Colonic mucosa (tissue), 4 donors: ENCODE results near the gene LINC00237. TPM values are rescaled to one million over a fixed set of nuclear protein-coding genes. Genes with fewer than 3 reads are reported as not detected.

Experiments used
- DNase-seq: peaks from one replicate; pipeline ENCODE4 v3.0.0-alpha.2; 2020
- H3K27ac ChIP-seq: fragments of 200-600 bp; one replicate; pipeline ENCODE4 v1.8.0; 2021
- H3K27me3 ChIP-seq: fragments of 200-600 bp; one replicate; pipeline ENCODE4 v1.8.0; 2021
- H3K36me3 ChIP-seq: fragments of 200-600 bp; one replicate; pipeline ENCODE4 v1.8.0; 2021
- H3K4me1 ChIP-seq: fragments of 200-600 bp; one replicate; pipeline ENCODE4 v1.8.0; 2021; ENCODE audit warnings: mild to moderate bottlenecking
- H3K4me3 ChIP-seq: fragments of 200-600 bp; one replicate; pipeline ENCODE4 v1.8.0; 2021
- H3K9ac ChIP-seq, 2 donors: one replicate each; pipeline ENCODE4 v1.7.0; 2013; ENCODE audit warnings: control low read depth in 2 of 2, low read depth in 2 of 2, low read length in 2 of 2
- H3K9me3 ChIP-seq: fragments of 200-600 bp; one replicate; pipeline ENCODE4 v1.8.0; 2021
- intact Hi-C: fragments of 100-400 bp; cut with DNase I; formaldehyde crosslinking; loops from one replicate; pipeline ENCODE4 v1.14.1; 2022
- total RNA-seq, 2 donors: library from RNA; stranded (reverse); fragmentation: NEBNext Ultra II Directional in 1 of 2; extraction: Animal tissue kit (Norgen Biotek cat#: 25700) in 1 of 2; gene quantifications; one replicate each; pipeline ENCODE4 v1.2.1, GENCODE V29; 2021
- TF ChIP-seq, protein P1 (sequence below): fragments of 200-600 bp; IDR thresholded peaks from one replicate; pipeline ENCODE4 v1.8.0; 2022; ENCODE audit warnings: antibody characterized with exemption, mild to moderate bottlenecking
- donor health status: healthy.
- donor health status: DM: no; HTN: no; CAD: no.
- donor health status: DM: no; HTN: no; CAD: no.

The LINC00237 gene
- total RNA-seq, 2 donors from 2014 or later: not detected

DNA sequence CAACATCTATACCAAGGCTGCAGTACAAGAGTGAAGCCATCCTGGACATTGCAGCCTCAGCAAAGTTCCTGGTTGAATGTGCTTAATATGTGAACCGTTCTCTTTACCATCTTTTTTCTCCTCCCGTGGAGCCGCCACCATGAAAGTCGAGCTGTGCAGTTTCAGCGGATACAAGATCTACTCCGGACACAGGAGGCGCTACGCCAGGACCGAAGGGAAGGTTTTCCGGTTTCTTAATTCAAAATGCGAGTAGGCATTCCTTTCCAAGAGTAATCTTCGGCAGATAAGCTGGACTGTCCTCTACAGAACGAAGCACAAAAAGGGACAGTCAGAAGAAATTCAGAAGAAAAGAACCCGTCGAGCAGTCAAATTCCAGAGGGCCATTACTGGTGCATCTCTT is 8.4 kb upstream of the LINC00237 start:
- Histone ChIP-seq H3K9me3 (no peaks in the 10 kb centered on the region), H3K36me3 (no peaks in the 10 kb centered on the region), H3K4me1 (no peaks in the 10 kb centered on the region), H3K27ac (no peak overlapping the region), H3K4me3 (no peak overlapping the region), H3K27me3 (no peaks in the 10 kb centered on the region), H3K9ac (no peak overlapping the region)
- intact Hi-C loops: no loop called here
- DNase-seq: no peak
- TF ChIP-seq, protein P1, sequence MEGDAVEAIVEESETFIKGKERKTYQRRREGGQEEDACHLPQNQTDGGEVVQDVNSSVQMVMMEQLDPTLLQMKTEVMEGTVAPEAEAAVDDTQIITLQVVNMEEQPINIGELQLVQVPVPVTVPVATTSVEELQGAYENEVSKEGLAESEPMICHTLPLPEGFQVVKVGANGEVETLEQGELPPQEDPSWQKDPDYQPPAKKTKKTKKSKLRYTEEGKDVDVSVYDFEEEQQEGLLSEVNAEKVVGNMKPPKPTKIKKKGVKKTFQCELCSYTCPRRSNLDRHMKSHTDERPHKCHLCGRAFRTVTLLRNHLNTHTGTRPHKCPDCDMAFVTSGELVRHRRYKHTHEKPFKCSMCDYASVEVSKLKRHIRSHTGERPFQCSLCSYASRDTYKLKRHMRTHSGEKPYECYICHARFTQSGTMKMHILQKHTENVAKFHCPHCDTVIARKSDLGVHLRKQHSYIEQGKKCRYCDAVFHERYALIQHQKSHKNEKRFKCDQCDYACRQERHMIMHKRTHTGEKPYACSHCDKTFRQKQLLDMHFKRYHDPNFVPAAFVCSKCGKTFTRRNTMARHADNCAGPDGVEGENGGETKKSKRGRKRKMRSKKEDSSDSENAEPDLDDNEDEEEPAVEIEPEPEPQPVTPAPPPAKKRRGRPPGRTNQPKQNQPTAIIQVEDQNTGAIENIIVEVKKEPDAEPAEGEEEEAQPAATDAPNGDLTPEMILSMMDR: no peak

DNA sequence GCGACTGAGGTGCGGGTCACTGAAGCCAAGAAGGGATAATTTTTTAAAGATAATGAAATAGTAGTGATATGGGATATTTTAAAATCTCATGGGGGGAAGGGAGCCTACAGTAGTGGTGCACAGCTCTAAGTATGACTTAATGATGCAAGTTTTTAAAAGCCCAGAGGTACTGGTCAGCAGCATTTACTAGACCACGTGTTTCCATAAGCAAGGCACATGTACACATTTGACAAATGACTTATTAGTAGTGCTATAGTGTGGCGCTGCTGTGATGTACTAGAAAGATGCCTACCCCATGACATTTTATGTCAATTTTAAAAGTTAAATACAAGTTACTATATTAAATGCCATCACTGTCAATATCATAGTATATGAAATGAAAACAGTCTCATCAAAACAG is 7.5 kb upstream of the LINC00237 start:
- no peaks in the 10 kb centered on the region for H3K4me1 ChIP-seq
- intact Hi-C loops: no loop called here
- H3K4me3 ChIP-seq: no peak overlapping the region
- H3K9ac ChIP-seq: no peak overlapping the region
- no peaks in the 10 kb centered on the region for H3K36me3 ChIP-seq
- peaks cover under 1% of the 10 kb centered on the region for H3K27me3 ChIP-seq
- no peak for DNase-seq
- H3K27ac ChIP-seq: no peak overlapping the region
- TF ChIP-seq, protein P1: no peak
- H3K9me3 ChIP-seq: no peaks in the 10 kb centered on the region

DNA sequence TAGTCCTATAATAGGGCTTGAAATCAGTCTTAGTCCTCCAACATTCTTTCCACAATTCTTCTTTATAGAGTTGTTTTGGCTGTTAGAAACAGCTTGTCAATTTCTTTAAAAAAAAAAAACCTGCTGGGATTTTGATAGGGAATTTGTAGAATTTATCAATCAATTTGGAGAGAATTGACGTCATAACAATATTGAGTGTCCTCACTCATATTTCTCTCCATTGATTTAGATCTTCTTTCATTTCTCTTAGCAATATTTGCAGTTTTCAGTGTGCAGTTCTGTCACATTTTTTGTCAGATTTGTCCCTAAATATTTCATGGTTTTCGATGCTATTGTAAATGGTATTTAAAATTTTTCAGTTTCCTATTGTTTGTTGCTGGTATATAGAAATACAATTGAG is 5.3 kb upstream of the LINC00237 start:
- Histone ChIP-seq H3K27me3 (peaks cover 12% of the 10 kb centered on the region), H3K4me1 (no peaks in the 10 kb centered on the region), H3K27ac (no peak overlapping the region), H3K9ac (no peak overlapping the region), H3K36me3 (no peaks in the 10 kb centered on the region), H3K4me3 (no peak overlapping the region), H3K9me3 (no peaks in the 10 kb centered on the region)
- intact Hi-C loops: no loop called here
- TF ChIP-seq, protein P1: no peak
- DNase-seq: no peak

DNA sequence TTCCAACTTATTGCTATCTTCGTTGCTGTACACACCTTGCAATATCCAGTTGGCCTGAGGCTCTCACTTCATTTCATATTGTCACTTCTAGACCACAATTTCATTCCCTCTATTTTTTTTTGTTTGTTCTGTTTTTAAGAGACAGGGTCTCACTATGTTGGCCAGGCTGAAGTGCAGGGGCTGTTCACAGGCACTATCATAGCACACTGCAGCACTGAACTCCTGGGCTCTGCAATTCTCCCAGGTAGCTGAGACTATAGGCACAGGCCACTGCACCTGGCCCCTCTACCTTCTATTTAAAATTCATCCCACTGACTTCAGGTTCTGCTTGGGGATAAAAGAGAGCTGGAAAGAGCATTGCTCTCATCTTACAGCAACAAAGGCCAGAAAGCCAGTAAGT is 4.7 kb upstream of the LINC00237 start:
- H3K4me3 ChIP-seq: no peak overlapping the region
- no peak for DNase-seq
- no peaks in the 10 kb centered on the region for H3K9me3 ChIP-seq
- peaks cover 18% of the 10 kb centered on the region for H3K27me3 ChIP-seq
- TF ChIP-seq, protein P1: no peak
- H3K36me3 ChIP-seq: no peaks in the 10 kb centered on the region
- H3K4me1 ChIP-seq: no peaks in the 10 kb centered on the region
- no peak overlapping the region for H3K9ac ChIP-seq
- intact Hi-C loops: no loop called here
- no peak overlapping the region for H3K27ac ChIP-seq

DNA sequence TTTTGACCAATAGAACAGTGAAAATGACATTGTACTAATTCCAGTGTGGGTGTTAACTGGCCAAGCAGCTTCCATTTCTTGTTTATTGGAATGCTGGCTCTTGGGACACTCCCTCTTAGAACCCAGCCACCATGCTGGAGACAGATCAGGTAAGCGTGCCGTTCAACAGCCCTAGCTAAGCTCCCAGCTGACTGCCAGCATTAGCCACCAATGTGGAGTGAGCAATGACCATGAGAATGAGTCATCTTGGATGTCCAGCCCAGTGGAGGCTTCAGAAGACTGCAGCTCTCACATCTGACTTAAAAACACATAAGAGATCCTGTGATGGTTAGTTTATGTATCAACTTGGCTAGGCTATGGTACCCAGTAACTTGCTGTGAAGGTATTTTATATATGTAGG is 3.0 kb upstream of the LINC00237 start:
- intact Hi-C loops: no loop called here
- no peak overlapping the region for H3K9ac ChIP-seq
- H3K36me3 ChIP-seq: no peaks in the 10 kb centered on the region
- no peak overlapping the region for H3K4me3 ChIP-seq
- H3K4me1 ChIP-seq: peaks cover 3% of the 10 kb centered on the region
- no peaks in the 10 kb centered on the region for H3K9me3 ChIP-seq
- H3K27me3 ChIP-seq: peaks cover 35% of the 10 kb centered on the region
- TF ChIP-seq, protein P1: no peak
- no peak overlapping the region for H3K27ac ChIP-seq
- no peak for DNase-seq
